GM19452 (cell line): ENCODE measurements around the gene MORN1.

ENCODE experiments used
- ATAC-seq: cut with Tn5 transposase; IDR thresholded peaks from one replicate; pipeline ENCODE4 v1.9.1; 2021; ENCODE audit not compliant: unreplicated experiment

Gene MORN1

GRCh38 chr1:2405588-2406295 is 14.4 kb upstream of the MORN1 start:
- ATAC-seq: no peak

- no peak for ATAC-seq
Measured at GRCh38 chr1:2404890-2405511, 13.6 kb upstream of the MORN1 start.

- no peak for ATAC-seq
Measured at GRCh38 chr1:2404142-2404889, 13.0 kb upstream of the MORN1 start.

GRCh38 chr1:2403273-2403672 is 11.9 kb upstream of the MORN1 start:
- ATAC-seq: no peak

GRCh38 chr1:2402420-2402819 is 11.1 kb upstream of the MORN1 start:
- no peak for ATAC-seq

GRCh38 chr1:2400950-2401649 is 9.7 kb upstream of the MORN1 start:
- no peak for ATAC-seq

GRCh38 chr1:2400576-2400909 is 9.2 kb upstream of the MORN1 start:
- ATAC-seq: no peak

GRCh38 chr1:2399890-2400575 is 8.7 kb upstream of the MORN1 start:
- no peak for ATAC-seq

GRCh38 chr1:2398871-2399270 is 7.5 kb upstream of the MORN1 start:
- no peak for ATAC-seq

GRCh38 chr1:2397007-2397679 is 5.8 kb upstream of the MORN1 start:
- ATAC-seq: no peak

- no peak for ATAC-seq
Measured at GRCh38 chr1:2396476-2396875, 5.1 kb upstream of the MORN1 start.

GRCh38 chr1:2396059-2396458 is 4.7 kb upstream of the MORN1 start:
- no peak for ATAC-seq

GRCh38 chr1:2395245-2395644 is 3.9 kb upstream of the MORN1 start:
- no peak for ATAC-seq

GRCh38 chr1:2394761-2395160 is 3.4 kb upstream of the MORN1 start:
- ATAC-seq: no peak

GRCh38 chr1:2394220-2394619 is 2.9 kb upstream of the MORN1 start:
- no peak for ATAC-seq

GRCh38 chr1:2393471-2393877 is 2.1 kb upstream of the MORN1 start:
- ATAC-seq: no peak

- no peak for ATAC-seq
Measured at GRCh38 chr1:2392686-2393085, 1.3 kb upstream of the MORN1 start.

- peak; percentile 26 for ATAC-seq
Measured at GRCh38 chr1:2391931-2392509, 666 bp upstream of the MORN1 start.

- ATAC-seq: no peak
Measured at GRCh38 chr1:2389644-2390043, 1.7 kb downstream of the MORN1 start.
